ENCODE results near the gene ZNF169.
"Not testable (repeated sequence)": the region's sequence is repeated elsewhere in the genome, so short reads cannot be mapped to it uniquely, and the experiment has no call there.

- not testable (repeated sequence) for TF ChIP-seq SPI1 (IDR thresholded peaks at IDR 0.05; ENCODE audit: low read depth, low read length); POLR2AphosphoS5 (IDR thresholded peaks at IDR 0.05; ENCODE audit: low read depth, low read length); POLR2A (IDR thresholded peaks at IDR 0.05; ENCODE audit: low read depth, low read length); TAF1 (IDR thresholded peaks at IDR 0.05; ENCODE audit: low read depth, low read length); POU2F2 (IDR thresholded peaks at IDR 0.05; ENCODE audit: low read depth, low read length); PAX5 (IDR thresholded peaks at IDR 0.05; ENCODE audit: insufficient read depth, low read length, severe bottlenecking)
Observed at GRCh38 chr9:94336445-94336844, 77.3 kb downstream of the ZNF169 start.
